Pulmonary artery endothelial cell (primary cell): ENCODE data around the gene TMEM131L. TPM values are rescaled to one million over a fixed set of nuclear protein-coding genes. Genes with fewer than 3 reads are reported as not detected.

ENCODE experiments used
- total RNA-seq: library from RNA; depleted of rRNA; stranded (reverse); fragments of >200 nt; gene quantifications from 2 replicates; pipeline ENCODE4 v1.2.3, GENCODE V29; 2014

The TMEM131L gene
- total RNA-seq, 1 donor from 2014 or later: 9.8 TPM

Other genes with a start within 250 kb of the TMEM131L start
- 2.9 and 6.0 TPM in 2 replicates for gene MND1, start 121.7 kb upstream of the TMEM131L start, total RNA-seq
- gene TLR2, start 217.9 kb downstream of the TMEM131L start, total RNA-seq: 0.33 and 1.3 TPM in 2 replicates